Neural crest cell (in vitro differentiated cells): ENCODE measurements around the gene MYO1B. TPM values are rescaled to one million over a fixed set of nuclear protein-coding genes. Genes with fewer than 3 reads are reported as not detected.

Source experiments
- DNase-seq: peaks from one replicate; pipeline ENCODE4 v3.0.0; 2021; ENCODE audit warnings: low read depth, mixed read lengths, low spot score
- H3K27ac Mint-ChIP-seq: one replicate; pipeline ENCODE4 v1.8.0; 2021; ENCODE audit warnings: mild to moderate bottlenecking, mixed read lengths; ENCODE audit not compliant: unreplicated experiment
- H3K27me3 Mint-ChIP-seq: 2 replicates; pipeline ENCODE4 v1.8.0; 2021; ENCODE audit warnings: low read depth, mild to moderate bottlenecking, mixed read lengths
- H3K36me3 Mint-ChIP-seq: 2 replicates; pipeline ENCODE4 v1.8.0; 2021; ENCODE audit warnings: low read depth, mild to moderate bottlenecking, mixed read lengths
- H3K4me1 Mint-ChIP-seq: 2 replicates; pipeline ENCODE4 v1.8.0; 2021; ENCODE audit warnings: mixed read lengths
- H3K4me3 Mint-ChIP-seq: one replicate; pipeline ENCODE4 v1.8.0; 2021; ENCODE audit warnings: mild to moderate bottlenecking, mixed read lengths
- H3K9me3 Mint-ChIP-seq: 2 replicates; pipeline ENCODE4 v1.8.0; 2021; ENCODE audit warnings: mixed read lengths
- total RNA-seq: library from RNA; stranded (reverse); gene quantifications from 2 replicates; pipeline ENCODE4 v1.2.1, GENCODE V29; 2021
- TF ChIP-seq, protein P1 (sequence below): fragments of 200-600 bp; sonication (generic); conservative IDR thresholded peaks from 2 replicates; pipeline ENCODE4 v1.5.0; 2021; ENCODE audit warnings: antibody characterized with exemption, mild to moderate bottlenecking

Gene MYO1B
- total RNA-seq, 1 donor from 2014 or later = 116 TPM

DNA sequence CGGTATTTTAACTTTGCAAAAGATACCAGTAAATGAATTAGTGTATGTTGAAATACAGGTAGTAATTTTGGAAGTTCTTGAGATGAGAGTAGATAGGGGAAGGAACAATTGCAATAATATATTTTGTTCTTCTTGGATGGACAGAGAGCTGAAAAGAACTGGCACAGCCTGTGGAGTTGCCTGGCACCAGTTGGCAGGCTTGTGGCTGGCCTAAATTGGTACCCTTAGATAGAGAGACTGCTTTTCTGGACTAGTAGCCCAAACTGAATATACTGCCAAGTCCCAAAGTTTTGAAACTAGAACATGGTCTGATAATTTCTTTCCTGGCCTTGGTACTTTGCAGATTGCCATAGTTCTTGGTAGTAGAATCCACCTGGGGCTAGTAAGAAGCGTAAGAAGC, 26.9 kb downstream of the MYO1B start:
- H3K36me3 Mint-ChIP-seq = peaks cover 8% of the 10 kb centered on the region
- peak overlapping the region; percentile 21 for H3K27ac Mint-ChIP-seq
- H3K4me1 Mint-ChIP-seq = peaks cover 77% of the 10 kb centered on the region
- DNase-seq = no peak
- H3K27me3 Mint-ChIP-seq = no peaks in the 10 kb centered on the region
- H3K4me3 Mint-ChIP-seq = no peak overlapping the region
- TF ChIP-seq, protein P1, sequence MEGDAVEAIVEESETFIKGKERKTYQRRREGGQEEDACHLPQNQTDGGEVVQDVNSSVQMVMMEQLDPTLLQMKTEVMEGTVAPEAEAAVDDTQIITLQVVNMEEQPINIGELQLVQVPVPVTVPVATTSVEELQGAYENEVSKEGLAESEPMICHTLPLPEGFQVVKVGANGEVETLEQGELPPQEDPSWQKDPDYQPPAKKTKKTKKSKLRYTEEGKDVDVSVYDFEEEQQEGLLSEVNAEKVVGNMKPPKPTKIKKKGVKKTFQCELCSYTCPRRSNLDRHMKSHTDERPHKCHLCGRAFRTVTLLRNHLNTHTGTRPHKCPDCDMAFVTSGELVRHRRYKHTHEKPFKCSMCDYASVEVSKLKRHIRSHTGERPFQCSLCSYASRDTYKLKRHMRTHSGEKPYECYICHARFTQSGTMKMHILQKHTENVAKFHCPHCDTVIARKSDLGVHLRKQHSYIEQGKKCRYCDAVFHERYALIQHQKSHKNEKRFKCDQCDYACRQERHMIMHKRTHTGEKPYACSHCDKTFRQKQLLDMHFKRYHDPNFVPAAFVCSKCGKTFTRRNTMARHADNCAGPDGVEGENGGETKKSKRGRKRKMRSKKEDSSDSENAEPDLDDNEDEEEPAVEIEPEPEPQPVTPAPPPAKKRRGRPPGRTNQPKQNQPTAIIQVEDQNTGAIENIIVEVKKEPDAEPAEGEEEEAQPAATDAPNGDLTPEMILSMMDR = no peak
- H3K9me3 Mint-ChIP-seq = no peaks in the 10 kb centered on the region

DNA sequence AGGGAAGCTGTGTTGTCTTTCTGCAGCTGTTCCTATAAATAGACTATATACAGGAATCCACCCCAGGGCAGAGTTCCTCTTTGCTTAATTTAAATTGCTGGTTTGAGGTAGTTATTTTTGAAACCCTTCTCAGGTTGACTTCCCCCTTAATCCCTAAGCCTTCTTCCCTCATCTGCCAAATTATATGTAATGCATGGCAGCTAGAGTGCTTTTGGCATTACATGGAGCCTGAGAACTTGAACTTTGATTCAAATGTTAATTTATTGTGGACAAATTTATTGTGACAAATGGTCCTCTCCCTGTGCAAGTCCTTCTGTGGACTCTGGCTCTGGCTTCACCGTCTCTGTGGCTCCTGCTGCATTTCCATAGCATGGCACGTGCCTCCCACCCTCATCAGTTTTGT, 29.2 kb downstream of the MYO1B start:
- DNase-seq = no peak
- no peaks in the 10 kb centered on the region for H3K9me3 Mint-ChIP-seq
- no peak overlapping the region for H3K4me3 Mint-ChIP-seq
- peaks cover 63% of the 10 kb centered on the region for H3K4me1 Mint-ChIP-seq
- TF ChIP-seq, protein P1 = no peak
- no peak overlapping the region for H3K27ac Mint-ChIP-seq
- peaks cover 15% of the 10 kb centered on the region for H3K36me3 Mint-ChIP-seq
- H3K27me3 Mint-ChIP-seq = no peaks in the 10 kb centered on the region

DNA sequence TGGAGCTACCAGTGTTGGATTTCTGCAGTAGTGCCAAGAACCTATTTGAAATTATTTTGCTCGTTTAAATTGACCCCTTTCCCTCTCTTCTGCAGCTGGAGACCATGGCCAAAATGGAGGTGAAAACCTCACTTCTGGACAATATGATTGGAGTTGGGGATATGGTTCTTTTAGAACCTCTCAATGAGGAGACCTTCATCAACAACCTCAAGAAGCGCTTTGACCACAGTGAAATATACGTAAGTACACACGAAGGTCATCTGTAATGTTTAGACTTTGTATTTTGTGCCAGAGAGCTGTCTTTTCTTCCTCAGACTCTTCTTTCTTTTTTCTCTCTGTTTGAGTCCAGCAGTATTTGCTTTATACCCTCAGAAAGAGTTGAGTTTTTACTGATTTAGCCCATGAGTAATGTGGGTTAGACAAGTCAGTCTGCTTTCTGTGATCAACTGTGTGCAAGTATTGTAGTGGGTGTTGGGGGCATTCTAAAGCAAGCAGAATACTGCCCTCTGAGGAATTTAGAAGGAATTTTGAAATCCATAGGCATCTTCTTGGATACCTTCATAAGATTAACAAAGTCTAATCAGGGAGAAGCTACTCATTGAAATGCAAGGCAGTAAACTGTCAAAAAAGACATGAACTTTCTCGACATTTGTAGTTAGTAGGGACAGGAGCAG, 31.7 kb downstream of the MYO1B start:
- H3K4me3 Mint-ChIP-seq = no peak overlapping the region
- TF ChIP-seq, protein P1 = no peak
- H3K9me3 Mint-ChIP-seq = no peaks in the 10 kb centered on the region
- H3K27ac Mint-ChIP-seq = no peak overlapping the region
- H3K4me1 Mint-ChIP-seq = peaks cover 68% of the 10 kb centered on the region
- no peaks in the 10 kb centered on the region for H3K27me3 Mint-ChIP-seq
- no peak for DNase-seq
- peaks cover 29% of the 10 kb centered on the region for H3K36me3 Mint-ChIP-seq

DNA sequence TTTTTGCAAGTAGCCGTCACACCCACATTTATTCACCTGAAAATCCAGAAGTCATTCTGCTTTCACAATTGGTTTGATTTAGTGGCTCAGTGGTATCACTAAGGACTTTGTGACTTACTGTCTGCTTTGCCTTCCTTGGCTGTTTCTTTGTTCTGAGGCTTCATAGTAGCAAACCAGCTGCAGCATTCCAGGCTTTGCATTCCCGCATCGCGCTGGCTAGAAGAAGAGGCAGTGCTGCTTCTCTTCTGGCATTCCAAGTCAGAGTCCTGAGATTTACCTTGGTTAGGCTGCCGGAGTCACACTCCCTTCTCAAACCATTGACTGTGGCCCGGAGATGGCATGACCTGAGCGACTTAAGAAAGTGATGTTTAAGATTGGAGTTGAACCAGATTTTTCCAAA, 35.1 kb downstream of the MYO1B start:
- Mint-ChIP-seq H3K9me3 (no peaks in the 10 kb centered on the region), H3K4me1 (peaks cover 50% of the 10 kb centered on the region), H3K36me3 (peaks cover 39% of the 10 kb centered on the region), H3K27me3 (no peaks in the 10 kb centered on the region), H3K27ac (peak overlapping the region; percentile 45), H3K4me3 (peak overlapping the region; percentile 33)
- TF ChIP-seq, protein P1 = no peak
- DNase-seq = no peak

DNA sequence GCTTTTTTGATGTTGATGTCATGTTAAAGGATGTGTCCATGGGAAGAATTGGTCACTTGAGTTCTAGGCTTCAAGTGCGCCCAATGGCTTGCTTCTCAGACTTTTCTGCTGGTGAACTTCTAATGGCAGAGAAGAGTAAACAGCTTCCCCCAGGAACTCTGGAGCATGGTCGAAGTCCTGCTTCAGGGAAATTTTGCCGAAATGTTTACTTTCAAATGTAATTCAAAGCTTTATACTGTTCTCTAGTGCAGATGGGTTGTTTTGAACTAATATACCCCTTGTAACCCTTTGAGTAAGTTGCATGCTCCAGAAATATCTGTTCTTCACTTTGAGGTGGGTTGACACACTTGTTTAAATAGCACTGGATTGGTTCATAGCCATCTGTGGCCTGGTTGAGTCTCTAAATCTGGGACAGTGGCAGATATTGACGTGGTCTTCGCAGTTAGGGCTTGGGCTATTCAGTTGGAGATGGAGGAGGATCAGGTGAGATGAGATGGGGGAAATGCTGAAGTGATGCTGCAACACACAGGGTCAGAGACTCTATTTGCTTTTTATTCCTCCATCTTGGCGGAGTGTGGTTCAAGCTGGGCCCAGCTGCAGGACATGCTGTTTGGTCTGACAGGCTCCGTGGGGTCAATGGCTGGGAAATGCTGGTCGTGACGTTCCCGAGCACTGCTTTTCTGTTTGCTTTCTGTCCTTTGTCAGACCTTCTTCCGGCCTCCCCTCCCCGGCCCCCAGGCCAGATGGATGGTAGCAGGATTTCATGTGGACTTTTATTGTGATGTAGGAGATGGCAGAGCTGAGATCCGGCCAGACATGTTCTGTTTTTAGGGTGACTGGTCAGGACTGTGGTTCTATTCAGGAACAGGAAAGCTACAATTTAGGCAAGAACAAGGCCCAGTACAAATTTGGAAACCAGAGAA, 35.9 kb downstream of the MYO1B start:
- TF ChIP-seq, protein P1 = no peak
- no peaks in the 10 kb centered on the region for H3K9me3 Mint-ChIP-seq
- H3K36me3 Mint-ChIP-seq = peaks cover 41% of the 10 kb centered on the region
- peaks cover 49% of the 10 kb centered on the region for H3K4me1 Mint-ChIP-seq
- no peak for DNase-seq
- H3K27ac Mint-ChIP-seq = peak overlapping the region; percentile 52
- no peaks in the 10 kb centered on the region for H3K27me3 Mint-ChIP-seq
- H3K4me3 Mint-ChIP-seq = peak overlapping the region; percentile 12
